HUDEP-2 (cell line): ENCODE data around the gene LTK.
"Not testable (repeated sequence)": the region's sequence is repeated elsewhere in the genome, so short reads cannot be mapped to it uniquely, and the experiment has no call there.

ENCODE experiments used
- DNase-seq, 76 experiments: peaks; one replicate each; lab custom pipeline; 2025; ENCODE audit not compliant: unreplicated experiment in 76 of 76; lab: John Stamatoyannopoulos, UW

LTK gene

GRCh38 chr15:41482110-41482877 lies 31.3 kb downstream of the LTK start:
- no peak for DNase-seq

DNA sequence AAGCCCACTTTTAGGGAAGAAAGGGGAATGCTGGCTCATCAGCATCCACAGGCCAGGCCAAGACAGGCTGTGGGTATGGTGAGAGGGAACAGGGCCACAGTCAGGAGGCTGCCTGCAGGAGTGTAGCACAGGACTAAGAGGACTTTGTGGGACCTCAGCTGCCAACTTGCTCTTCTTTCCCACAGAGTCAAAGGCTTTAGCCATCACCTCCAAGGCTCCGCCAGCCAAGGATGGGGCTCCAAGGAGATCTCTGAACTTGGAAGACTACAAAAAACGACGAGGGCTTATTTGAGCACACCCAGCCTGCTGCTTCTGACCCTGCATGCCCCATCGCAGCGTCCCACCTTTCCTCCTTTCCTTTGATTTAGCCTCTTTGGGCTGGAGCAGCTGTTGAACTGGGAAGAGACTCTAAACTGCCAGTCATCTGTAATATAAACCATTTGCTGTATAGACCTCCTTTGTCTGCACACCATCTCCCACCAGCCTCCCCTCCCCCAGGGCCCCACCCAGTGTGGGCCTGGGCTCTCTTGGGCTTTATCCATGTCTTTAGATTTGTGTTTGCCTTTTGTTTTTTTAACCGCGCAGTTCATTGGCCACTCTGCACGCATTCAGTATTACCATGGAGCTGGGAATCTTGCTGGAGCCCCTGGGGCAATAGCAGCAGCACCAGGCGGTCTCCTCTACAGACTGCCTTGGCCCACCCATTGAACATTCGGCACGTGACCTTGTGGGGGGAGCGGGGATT lies 33.1 kb downstream of the LTK start:
- no peak for DNase-seq

GRCh38 chr15:41476416-41477048 lies 37.1 kb downstream of the LTK start:
- DNase-seq, result no peak

- DNase-seq, result no peak
Measured at GRCh38 chr15:41474941-41475340, 38.7 kb downstream of the LTK start.

- DNase-seq, result no peak
Measured at GRCh38 chr15:41474436-41474835, 39.2 kb downstream of the LTK start.

- no peak for DNase-seq
Measured at GRCh38 chr15:41473418-41473817, 40.2 kb downstream of the LTK start.

DNA sequence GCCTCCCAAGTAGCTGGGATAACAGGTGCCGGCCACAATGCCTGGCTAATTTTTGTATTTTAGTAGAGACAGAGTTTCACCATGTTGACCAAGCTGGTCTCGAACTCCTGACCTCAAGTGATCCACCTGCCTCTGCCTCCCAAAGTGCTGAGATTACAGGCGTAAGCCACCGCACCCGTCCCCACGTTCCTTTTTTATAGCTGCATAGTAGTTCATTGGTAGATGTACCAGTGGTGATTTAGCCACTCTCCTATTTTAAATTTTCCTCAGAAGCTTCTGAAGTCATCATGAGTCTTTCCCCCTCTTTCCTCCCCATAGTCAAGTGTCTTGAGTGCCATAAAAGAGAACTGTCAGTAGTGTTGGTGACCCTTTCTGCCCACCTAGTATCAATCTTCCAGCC lies 44.0 kb downstream of the LTK start:
- DNase-seq, result not testable (repeated sequence)

GRCh38 chr15:41466711-41467110 lies 46.9 kb downstream of the LTK start:
- DNase-seq, result no peak

GRCh38 chr15:41465822-41466421 lies 47.7 kb downstream of the LTK start:
- DNase-seq, result peak in 21 of 76 experiments; percentile 4 to 43 (median 24)

DNA sequence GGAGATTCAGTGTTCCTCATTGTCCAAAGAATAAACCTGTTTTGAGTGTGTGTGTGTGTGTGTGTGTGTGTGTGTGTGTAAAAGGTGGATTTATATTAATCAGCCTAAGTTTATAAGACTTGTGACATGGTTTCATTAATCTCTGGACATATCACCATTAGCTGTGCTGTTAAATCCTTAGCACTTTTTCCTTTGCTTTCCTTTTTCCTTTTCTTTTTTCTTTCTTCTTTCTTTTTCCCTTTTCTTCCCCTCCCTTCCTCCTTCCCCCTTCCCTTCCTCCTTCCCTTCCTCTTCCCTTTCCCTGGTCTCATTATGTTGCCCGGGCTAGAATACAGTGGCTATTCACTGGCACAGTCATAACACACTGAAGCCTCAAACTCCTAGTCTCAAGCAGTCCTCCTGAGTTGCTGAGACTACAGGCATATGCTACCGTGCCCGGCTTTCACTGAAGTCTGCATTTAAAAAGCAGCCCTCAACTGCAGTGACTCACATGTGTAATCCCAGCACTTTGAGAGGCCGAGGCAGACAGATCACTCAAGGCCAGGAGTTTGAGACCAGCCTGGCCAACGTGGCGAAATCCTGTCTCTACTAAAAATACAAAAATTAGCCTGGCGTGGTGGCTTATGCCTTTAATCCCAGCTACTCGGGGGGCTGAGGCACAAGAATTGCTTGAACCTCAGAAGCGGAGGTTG lies 48.6 kb downstream of the LTK start:
- DNase-seq, result no peak

DNA sequence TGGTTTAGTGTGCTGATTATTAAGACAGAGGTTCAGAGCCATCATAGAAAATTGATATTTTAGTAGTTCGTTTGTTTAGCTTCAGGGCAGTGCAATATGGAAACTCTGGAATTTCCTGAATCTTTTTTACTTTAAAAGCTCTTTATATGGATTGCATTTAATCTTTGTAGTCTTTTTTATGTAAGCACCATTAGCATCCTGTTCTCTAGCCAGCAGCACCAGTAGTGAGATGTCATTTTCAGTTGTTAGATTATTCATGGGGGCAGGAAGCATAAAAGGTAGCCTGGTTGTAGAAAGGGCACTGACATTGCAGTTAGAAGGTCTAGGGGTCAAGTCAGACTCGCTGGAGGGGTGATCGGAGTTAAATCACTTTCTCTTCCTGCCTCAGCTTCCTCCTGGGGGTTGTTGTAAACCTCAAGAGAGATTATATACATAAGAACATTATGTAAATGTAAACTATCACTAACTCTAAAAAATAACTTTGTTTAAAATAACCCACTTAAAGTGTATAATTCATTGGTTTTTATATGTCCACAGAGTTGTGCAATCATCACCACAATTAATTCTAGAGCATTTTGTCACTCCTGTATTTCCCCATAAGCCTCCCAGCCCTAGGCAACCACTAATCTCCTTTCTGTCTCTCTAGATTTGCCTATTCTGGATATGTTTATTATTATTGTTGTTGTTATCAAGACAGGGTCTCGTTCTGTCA lies 51.4 kb downstream of the LTK start:
- no peak for DNase-seq
